Measurements from ENCODE around the gene ABCB10.

The ABCB10 gene

GRCh38 chr1:229590119-229590518, 31.6 kb upstream of the ABCB10 start:
- Histone ChIP-seq H3K27me3 (ENCODE audit: control insufficient read depth, insufficient read depth, low read length) (no peaks in the 10 kb centered on the region), H3K4me3 (ENCODE audit: low read depth, low read length) (no peak overlapping the region), H3K27ac (ENCODE audit: low read depth, low read length) (no peak overlapping the region), H3K4me1 (ENCODE audit: control insufficient read depth, insufficient read depth, low read length) (no peaks in the 10 kb centered on the region), H3K36me3 (ENCODE audit: control insufficient read depth, insufficient read depth, low read length) (peaks cover 19% of the 10 kb centered on the region), H3K9me3 (ENCODE audit: control insufficient read depth, insufficient read depth, low read depth, low read length) (no peaks in the 10 kb centered on the region), H3K9ac (ENCODE audit: low read length) (no peak overlapping the region)

- Histone ChIP-seq H3K9me3 (ENCODE audit: control insufficient read depth, insufficient read depth, low read depth, low read length) (no peaks in the 10 kb centered on the region), H3K27ac (ENCODE audit: low read depth, low read length) (no peak overlapping the region), H3K9ac (ENCODE audit: low read length) (no peak overlapping the region), H3K4me3 (ENCODE audit: low read depth, low read length) (no peak overlapping the region), H3K27me3 (ENCODE audit: control insufficient read depth, insufficient read depth, low read length) (no peaks in the 10 kb centered on the region), H3K36me3 (ENCODE audit: control insufficient read depth, insufficient read depth, low read length) (no peaks in the 10 kb centered on the region), H3K4me1 (ENCODE audit: control insufficient read depth, insufficient read depth, low read length) (no peaks in the 10 kb centered on the region)
Observed at GRCh38 chr1:229585338-229585737, 26.8 kb upstream of the ABCB10 start.

- no peak overlapping the region for H3K4me3 ChIP-seq (ENCODE audit: low read depth, low read length)
- H3K4me1 ChIP-seq (ENCODE audit: control insufficient read depth, insufficient read depth, low read length): peaks cover 12% of the 10 kb centered on the region
- no peak overlapping the region for H3K9ac ChIP-seq (ENCODE audit: low read length)
- H3K27me3 ChIP-seq (ENCODE audit: control insufficient read depth, insufficient read depth, low read length): no peaks in the 10 kb centered on the region
- no peaks in the 10 kb centered on the region for H3K36me3 ChIP-seq (ENCODE audit: control insufficient read depth, insufficient read depth, low read length)
- no peak overlapping the region for H3K27ac ChIP-seq (ENCODE audit: low read depth, low read length)
- H3K9me3 ChIP-seq (ENCODE audit: control insufficient read depth, insufficient read depth, low read depth, low read length): no peaks in the 10 kb centered on the region
Observed at GRCh38 chr1:229582715-229583114, 24.2 kb upstream of the ABCB10 start.

GRCh38 chr1:229582011-229582694, 23.6 kb upstream of the ABCB10 start:
- Histone ChIP-seq H3K27me3 (ENCODE audit: control insufficient read depth, insufficient read depth, low read length) (no peaks in the 10 kb centered on the region), H3K9ac (ENCODE audit: low read length) (no peak overlapping the region), H3K27ac (ENCODE audit: low read depth, low read length) (no peak overlapping the region), H3K4me1 (ENCODE audit: control insufficient read depth, insufficient read depth, low read length) (peaks cover 12% of the 10 kb centered on the region), H3K4me3 (ENCODE audit: low read depth, low read length) (no peak overlapping the region), H3K36me3 (ENCODE audit: control insufficient read depth, insufficient read depth, low read length) (no peaks in the 10 kb centered on the region), H3K9me3 (ENCODE audit: control insufficient read depth, insufficient read depth, low read depth, low read length) (no peaks in the 10 kb centered on the region)

- Histone ChIP-seq H3K4me3 (ENCODE audit: low read depth, low read length) (no peak overlapping the region), H3K27me3 (ENCODE audit: control insufficient read depth, insufficient read depth, low read length) (no peaks in the 10 kb centered on the region), H3K4me1 (ENCODE audit: control insufficient read depth, insufficient read depth, low read length) (peaks cover 12% of the 10 kb centered on the region), H3K9ac (ENCODE audit: low read length) (no peak overlapping the region), H3K27ac (ENCODE audit: low read depth, low read length) (no peak overlapping the region), H3K36me3 (ENCODE audit: control insufficient read depth, insufficient read depth, low read length) (no peaks in the 10 kb centered on the region), H3K9me3 (ENCODE audit: control insufficient read depth, insufficient read depth, low read depth, low read length) (no peaks in the 10 kb centered on the region)
Observed at GRCh38 chr1:229581485-229581884, 23.0 kb upstream of the ABCB10 start.

GRCh38 chr1:229579059-229579673, 20.7 kb upstream of the ABCB10 start:
- Histone ChIP-seq H3K9me3 (ENCODE audit: control insufficient read depth, insufficient read depth, low read depth, low read length) (no peaks in the 10 kb centered on the region), H3K4me1 (ENCODE audit: control insufficient read depth, insufficient read depth, low read length) (peaks cover 12% of the 10 kb centered on the region), H3K36me3 (ENCODE audit: control insufficient read depth, insufficient read depth, low read length) (no peaks in the 10 kb centered on the region), H3K27me3 (ENCODE audit: control insufficient read depth, insufficient read depth, low read length) (no peaks in the 10 kb centered on the region), H3K27ac (ENCODE audit: low read depth, low read length) (no peak overlapping the region), H3K4me3 (ENCODE audit: low read depth, low read length) (no peak overlapping the region), H3K9ac (ENCODE audit: low read length) (no peak overlapping the region)

GRCh38 chr1:229578168-229579058, 19.9 kb upstream of the ABCB10 start:
- no peaks in the 10 kb centered on the region for H3K36me3 ChIP-seq (ENCODE audit: control insufficient read depth, insufficient read depth, low read length)
- no peak overlapping the region for H3K4me3 ChIP-seq (ENCODE audit: low read depth, low read length)
- H3K27ac ChIP-seq (ENCODE audit: low read depth, low read length): no peak overlapping the region
- peaks cover 12% of the 10 kb centered on the region for H3K4me1 ChIP-seq (ENCODE audit: control insufficient read depth, insufficient read depth, low read length)
- no peaks in the 10 kb centered on the region for H3K9me3 ChIP-seq (ENCODE audit: control insufficient read depth, insufficient read depth, low read depth, low read length)
- H3K27me3 ChIP-seq (ENCODE audit: control insufficient read depth, insufficient read depth, low read length): no peaks in the 10 kb centered on the region
- no peak overlapping the region for H3K9ac ChIP-seq (ENCODE audit: low read length)

- Histone ChIP-seq H3K9me3 (ENCODE audit: control insufficient read depth, insufficient read depth, low read depth, low read length) (no peaks in the 10 kb centered on the region), H3K36me3 (ENCODE audit: control insufficient read depth, insufficient read depth, low read length) (no peaks in the 10 kb centered on the region), H3K9ac (ENCODE audit: low read length) (no peak overlapping the region), H3K27me3 (ENCODE audit: control insufficient read depth, insufficient read depth, low read length) (no peaks in the 10 kb centered on the region), H3K4me3 (ENCODE audit: low read depth, low read length) (no peak overlapping the region), H3K4me1 (ENCODE audit: control insufficient read depth, insufficient read depth, low read length) (peaks cover 12% of the 10 kb centered on the region), H3K27ac (ENCODE audit: low read depth, low read length) (no peak overlapping the region)
Observed at GRCh38 chr1:229574679-229575442, 16.4 kb upstream of the ABCB10 start.

- H3K9me3 ChIP-seq (ENCODE audit: control insufficient read depth, insufficient read depth, low read depth, low read length): no peaks in the 10 kb centered on the region
- no peaks in the 10 kb centered on the region for H3K36me3 ChIP-seq (ENCODE audit: control insufficient read depth, insufficient read depth, low read length)
- no peaks in the 10 kb centered on the region for H3K27me3 ChIP-seq (ENCODE audit: control insufficient read depth, insufficient read depth, low read length)
- no peaks in the 10 kb centered on the region for H3K4me1 ChIP-seq (ENCODE audit: control insufficient read depth, insufficient read depth, low read length)
- H3K4me3 ChIP-seq (ENCODE audit: low read depth, low read length): no peak overlapping the region
- no peak overlapping the region for H3K9ac ChIP-seq (ENCODE audit: low read length)
- no peak overlapping the region for H3K27ac ChIP-seq (ENCODE audit: low read depth, low read length)
Observed at GRCh38 chr1:229572286-229572685, 13.8 kb upstream of the ABCB10 start.

GRCh38 chr1:229570891-229571516, 12.5 kb upstream of the ABCB10 start:
- H3K9me3 ChIP-seq (ENCODE audit: control insufficient read depth, insufficient read depth, low read depth, low read length): no peaks in the 10 kb centered on the region
- H3K27ac ChIP-seq (ENCODE audit: low read depth, low read length): no peak overlapping the region
- no peaks in the 10 kb centered on the region for H3K27me3 ChIP-seq (ENCODE audit: control insufficient read depth, insufficient read depth, low read length)
- no peaks in the 10 kb centered on the region for H3K36me3 ChIP-seq (ENCODE audit: control insufficient read depth, insufficient read depth, low read length)
- no peaks in the 10 kb centered on the region for H3K4me1 ChIP-seq (ENCODE audit: control insufficient read depth, insufficient read depth, low read length)
- H3K4me3 ChIP-seq (ENCODE audit: low read depth, low read length): no peak overlapping the region
- H3K9ac ChIP-seq (ENCODE audit: low read length): no peak overlapping the region
